Fibroblast of skin of right quadriceps (primary cell): Measurements from ENCODE around the gene TIMM8B.
A peak's percentile ranks its signal among the peaks of the same experiment; 100 is the strongest.
"Not testable (repeated sequence)": the region's sequence is repeated elsewhere in the genome, so short reads cannot be mapped to it uniquely, and the experiment has no call there.

Source experiments
- DNase-seq: peaks from one replicate; pipeline ENCODE4 v3.0.0-alpha.2; 2013

The TIMM8B gene

GRCh38 chr11:112073941-112074811 is 12.4 kb downstream of the TIMM8B start, which contains the start of the genes NKAPD1 and PIH1D2:
TSS of gene NKAPD1 (plus strand) at chr11:112074299. CDS start at chr11:112075575, 1,276 bp downstream.
TSS of gene PIH1D2 (minus strand) at chr11:112074017. CDS start at chr11:112073174, 843 bp downstream.
- DNase-seq: peak; percentile 91

DNA sequence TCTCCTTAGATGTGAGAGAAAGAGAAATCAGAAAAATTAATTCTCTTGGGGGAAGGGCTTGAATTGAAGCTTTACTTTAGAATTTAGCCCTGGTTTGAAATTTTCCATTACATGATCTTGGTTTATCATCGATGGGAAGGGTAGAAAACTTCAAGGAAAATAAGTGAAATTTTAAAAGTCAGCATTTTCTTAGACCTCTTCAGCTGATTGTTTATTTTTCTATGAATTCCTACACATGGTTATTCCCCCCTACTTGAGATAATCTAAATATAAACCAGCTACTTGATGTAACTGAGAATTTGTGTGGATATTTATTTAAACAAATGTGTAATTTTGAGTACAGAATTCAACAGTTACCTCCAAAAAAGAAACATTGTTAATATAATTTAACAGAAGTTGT is 23.6 kb downstream of the TIMM8B start:
- no peak for DNase-seq

GRCh38 chr11:112058103-112058502 is 28.5 kb downstream of the TIMM8B start:
- DNase-seq: no peak

DNA sequence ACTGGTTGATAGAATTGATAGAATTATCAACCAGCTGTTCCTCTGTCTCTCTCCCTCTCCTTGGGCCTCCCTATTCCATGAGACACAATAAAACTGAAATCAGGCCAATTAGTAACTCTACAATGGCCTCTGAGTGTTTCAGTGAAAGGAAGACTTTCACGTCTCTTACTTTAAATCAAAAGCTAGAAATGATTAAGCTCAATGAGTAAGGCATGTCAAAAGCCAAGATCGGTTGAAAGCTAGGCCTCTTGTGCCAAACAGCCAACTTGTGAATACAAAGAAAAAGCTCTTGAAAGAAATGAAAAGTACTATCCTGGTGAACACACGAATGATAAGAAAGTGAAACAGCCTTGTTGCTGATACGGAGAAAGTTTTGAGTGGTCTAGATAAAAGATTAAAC is 29.4 kb downstream of the TIMM8B start:
- DNase-seq: no peak

DNA sequence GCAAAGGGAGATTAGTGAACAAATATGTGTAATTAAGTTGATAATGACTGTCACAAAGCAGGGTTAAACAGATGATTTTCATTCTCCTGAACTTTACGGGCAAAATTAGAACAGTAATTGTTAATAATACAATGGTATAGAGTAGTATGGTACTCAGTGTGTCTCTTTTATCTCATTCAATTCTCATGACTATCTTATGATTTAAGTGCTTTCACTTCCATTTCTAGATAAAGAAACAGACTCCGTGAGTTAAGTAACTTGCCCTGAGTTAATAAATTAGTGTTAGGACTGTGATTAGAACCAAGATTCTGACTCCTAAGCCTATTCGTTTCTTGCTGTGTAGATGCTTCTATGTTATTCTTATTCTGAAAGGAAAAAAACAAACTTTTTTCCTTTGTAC is 34.8 kb downstream of the TIMM8B start:
- no peak for DNase-seq

DNA sequence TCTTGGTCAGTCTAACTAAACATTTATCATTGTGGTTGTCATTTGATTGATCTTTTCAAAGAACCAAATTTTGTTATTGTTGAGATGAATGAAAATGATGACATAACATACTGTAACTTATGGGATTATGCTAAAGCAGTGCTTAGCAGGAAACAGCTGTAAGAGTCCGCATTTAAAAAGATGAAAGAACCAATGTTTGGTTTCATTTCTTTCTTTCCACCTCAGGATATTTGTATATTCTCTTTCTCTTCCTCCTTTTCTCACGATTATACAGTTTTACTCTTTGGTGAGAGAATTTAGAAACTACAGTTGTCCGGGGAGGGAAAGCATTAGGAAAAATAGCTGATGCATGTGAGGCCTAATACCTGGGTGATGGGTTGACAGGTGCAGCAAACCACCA is 35.8 kb downstream of the TIMM8B start:
- no peak for DNase-seq

GRCh38 chr11:112049777-112050176 is 36.8 kb downstream of the TIMM8B start:
- no peak for DNase-seq

DNA sequence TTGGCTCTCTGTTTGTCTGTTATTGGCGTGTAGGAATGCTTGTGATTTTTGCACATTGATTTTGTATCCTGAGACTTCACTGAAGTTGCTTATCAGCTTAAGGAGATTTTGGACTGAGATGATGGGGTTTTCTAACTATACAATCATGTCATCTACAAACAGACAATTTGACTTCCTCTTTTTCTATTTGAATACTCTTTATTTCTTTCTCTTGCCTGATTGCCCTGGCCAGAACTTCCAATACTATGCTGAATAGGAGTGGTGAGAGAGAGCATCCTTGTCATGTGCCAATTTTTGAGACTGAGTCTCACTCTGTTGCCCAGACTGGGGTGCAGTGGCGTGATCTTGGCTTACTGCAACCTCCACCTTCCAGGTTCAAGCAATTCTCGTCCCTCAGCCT is 38.3 kb downstream of the TIMM8B start:
- not testable (repeated sequence) for DNase-seq

DNA sequence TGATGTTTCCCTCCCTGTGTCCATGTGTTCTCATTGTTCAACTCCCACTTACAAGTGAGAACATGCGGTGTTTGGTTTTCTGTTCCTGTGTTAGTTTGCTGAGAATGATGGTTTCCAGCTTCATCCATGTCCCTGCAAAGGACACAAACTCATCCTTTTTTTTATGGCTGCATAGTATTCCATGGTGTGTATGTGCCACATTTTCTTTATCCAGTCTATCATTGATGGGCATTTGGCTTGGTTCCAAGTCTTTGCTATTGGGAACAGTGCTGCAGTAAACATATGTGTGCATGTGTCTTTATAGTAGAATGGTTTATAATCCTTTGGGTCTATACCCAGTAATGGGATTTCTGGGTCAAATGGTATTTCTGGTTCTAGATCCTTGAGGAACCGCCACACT is 39.9 kb downstream of the TIMM8B start:
- DNase-seq: not testable (repeated sequence)

DNA sequence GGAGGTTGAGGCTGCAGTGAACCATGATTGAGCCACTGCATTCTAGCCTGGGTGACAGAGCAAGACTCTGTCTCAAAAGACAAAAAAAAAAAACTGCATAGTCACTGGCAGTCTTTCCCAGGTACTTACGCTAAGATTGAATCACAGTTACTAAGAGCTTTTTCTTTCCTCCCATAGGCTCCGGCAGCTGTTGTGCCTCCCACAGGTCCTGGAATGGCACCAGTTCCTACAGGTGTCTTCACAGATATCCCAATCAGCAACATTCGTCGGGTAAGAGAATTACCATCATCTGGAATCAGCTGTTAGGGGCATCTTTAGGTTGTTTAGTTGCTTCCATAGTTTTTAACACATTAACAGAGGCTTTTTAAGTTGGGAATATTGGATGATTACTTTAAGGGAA is 41.6 kb downstream of the TIMM8B start:
- no peak for DNase-seq

DNA sequence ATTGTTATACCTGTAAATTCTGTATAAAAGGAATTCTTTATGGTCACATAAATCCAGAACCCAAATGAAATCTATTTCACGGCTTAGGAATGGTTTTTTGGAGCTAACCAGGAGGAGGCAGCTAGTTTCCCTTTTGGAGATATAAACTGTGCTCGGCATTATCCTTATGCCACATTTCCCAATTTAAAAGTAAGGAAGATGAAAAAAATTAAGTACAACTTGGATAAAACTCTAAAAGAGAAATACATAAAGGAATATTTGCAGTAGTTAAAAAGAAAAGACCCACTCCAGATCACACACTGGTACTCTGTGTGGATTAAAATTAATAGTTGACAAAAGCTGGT is 43.6 kb downstream of the TIMM8B start:
- DNase-seq: no peak

- DNase-seq: peak; percentile 41
These were observed 44.2 kb downstream of the TIMM8B start for GRCh38 chr11:112042161-112042960.

- DNase-seq: no peak
These were observed 49.0 kb downstream of the TIMM8B start for GRCh38 chr11:112037527-112037926.
